Stimulated activated CD8-positive, alpha-beta memory T cell treated with anti-CD3 and anti-CD28 coated beads, Interleukin-15, amount 100 ng/mL, for 1 hour (primary cell): ENCODE results near the gene ARSA.
"Not testable (repeated sequence)": the region's sequence is repeated elsewhere in the genome, so short reads cannot be mapped to it uniquely, and the experiment has no call there.

ENCODE experiments used
- DNase-seq: peaks from one replicate; pipeline ENCODE4 v3.0.0-alpha.2; 2020; ENCODE audit warnings: low read depth

The ARSA gene

GRCh38 chr22:50621948-50622722 is 5.8 kb downstream of the ARSA start:
- no peak for DNase-seq

- DNase-seq = no peak
These were observed 6.5 kb downstream of the ARSA start for GRCh38 chr22:50621356-50621880.

- DNase-seq = no peak
These were observed 7.2 kb downstream of the ARSA start for GRCh38 chr22:50620593-50621355.

- DNase-seq = not testable (repeated sequence)
These were observed 13.7 kb downstream of the ARSA start for GRCh38 chr22:50614296-50614695.

- no peak for DNase-seq
These were observed 14.5 kb downstream of the ARSA start for GRCh38 chr22:50613291-50613981.

GRCh38 chr22:50612528-50613221 is 15.3 kb downstream of the ARSA start:
- DNase-seq = no peak

GRCh38 chr22:50612168-50612527 is 15.8 kb downstream of the ARSA start:
- no peak for DNase-seq

- no peak for DNase-seq
These were observed 16.5 kb downstream of the ARSA start for GRCh38 chr22:50611341-50612060.

- no peak for DNase-seq
These were observed 17.4 kb downstream of the ARSA start for GRCh38 chr22:50610581-50610980.

GRCh38 chr22:50610041-50610451 is 17.9 kb downstream of the ARSA start:
- no peak for DNase-seq

- no peak for DNase-seq
These were observed 18.4 kb downstream of the ARSA start for GRCh38 chr22:50609599-50609998.

GRCh38 chr22:50608996-50609395 is 19.0 kb downstream of the ARSA start:
- no peak for DNase-seq

GRCh38 chr22:50608058-50608840 is 19.7 kb downstream of the ARSA start:
- not testable (repeated sequence) for DNase-seq

GRCh38 chr22:50607659-50608020 is 20.3 kb downstream of the ARSA start:
- DNase-seq = no peak

GRCh38 chr22:50606946-50607658 is 20.9 kb downstream of the ARSA start:
- no peak for DNase-seq

- no peak for DNase-seq
These were observed 21.6 kb downstream of the ARSA start for GRCh38 chr22:50606165-50606945.

GRCh38 chr22:50605613-50606074 is 22.3 kb downstream of the ARSA start:
- no peak for DNase-seq

GRCh38 chr22:50605002-50605612 is 22.8 kb downstream of the ARSA start:
- DNase-seq = no peak
